ENCODE measurements around the gene POLRMT.
"Not testable (repeated sequence)": the region's sequence is repeated elsewhere in the genome, so short reads cannot be mapped to it uniquely, and the experiment has no call there.

POLRMT gene

DNA sequence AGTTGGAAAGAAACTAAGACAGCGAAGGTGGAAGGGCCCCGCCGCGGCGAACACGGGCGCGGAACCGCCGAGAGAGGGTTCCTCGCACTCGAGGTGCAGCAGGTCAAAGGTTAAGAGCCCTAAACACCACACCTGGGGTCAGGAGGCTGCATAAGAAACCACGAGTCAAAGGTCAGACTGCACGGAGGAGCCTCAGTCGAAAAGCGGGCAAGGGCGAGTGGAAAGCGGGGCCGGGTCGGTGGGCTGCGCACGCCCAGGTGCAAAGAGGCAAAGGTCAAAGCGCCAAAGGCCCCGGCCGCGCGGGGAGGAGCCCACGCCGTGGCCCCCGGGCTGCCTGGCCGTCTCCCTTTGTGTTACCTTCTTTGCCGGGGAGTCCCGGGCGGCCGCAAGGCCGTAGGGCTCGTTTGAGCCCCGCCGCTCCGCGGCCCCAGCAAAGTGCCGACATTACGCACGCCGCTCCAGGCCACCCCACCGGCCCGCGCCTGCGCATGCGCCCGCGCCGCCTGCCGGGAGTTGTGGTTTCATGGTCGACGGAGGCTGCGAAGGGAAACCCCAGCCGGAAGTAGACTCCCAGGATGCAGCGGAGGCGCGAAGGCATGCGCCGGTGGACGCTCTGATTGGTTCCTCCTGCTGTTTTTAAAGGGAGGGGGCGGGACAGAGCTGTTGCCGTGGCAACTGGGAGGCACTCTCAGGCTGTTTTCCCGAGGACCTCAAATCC lies at the start of gene POLRMT:
Gene POLRMT, minus strand, starts transcription at position 470 of the 718 bp plus-strand sequence. Its CDS starts 25 bp downstream, at position 445.
- peak; percentile 97 for DNase-seq

DNA sequence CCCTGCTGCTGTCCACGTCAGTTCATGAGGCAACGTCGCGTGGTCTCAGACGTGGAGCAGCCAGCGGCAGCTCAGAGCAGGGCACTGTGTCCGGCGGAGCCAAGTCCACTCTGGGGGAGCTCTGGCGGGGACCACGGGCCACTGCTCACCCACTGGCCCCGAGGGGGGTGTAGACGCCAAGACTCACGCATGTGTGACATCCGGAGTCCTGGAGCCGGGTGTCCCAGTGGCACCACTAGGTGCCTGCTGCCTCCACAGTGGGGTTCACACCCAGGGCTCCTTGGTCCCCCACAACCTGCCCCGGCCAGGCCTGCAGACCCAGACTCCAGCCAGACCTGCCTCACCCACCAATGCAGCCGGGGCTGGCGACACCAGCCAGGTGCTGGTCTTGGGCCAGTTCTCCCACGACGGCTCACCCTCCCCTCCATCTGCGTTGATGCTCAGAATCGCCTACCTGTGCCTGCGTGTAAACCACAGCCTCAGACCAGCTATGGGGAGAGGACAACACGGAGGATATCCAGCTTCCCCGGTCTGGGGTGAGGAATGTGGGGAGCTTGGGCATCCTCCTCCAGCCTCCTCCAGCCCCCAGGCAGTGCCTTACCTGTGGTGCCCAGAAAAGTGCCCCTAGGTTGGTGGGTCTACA lies 49.5 kb upstream of the POLRMT start:
- DNase-seq, result no peak

GRCh38 chr19:681029-682019 lies 48.0 kb upstream of the POLRMT start:
- DNase-seq, result no peak

- peak; percentile 95 for DNase-seq
Measured at GRCh38 chr19:680287-681028, 47.1 kb upstream of the POLRMT start.

GRCh38 chr19:679418-680286 lies 46.3 kb upstream of the POLRMT start:
- DNase-seq, result no peak

DNA sequence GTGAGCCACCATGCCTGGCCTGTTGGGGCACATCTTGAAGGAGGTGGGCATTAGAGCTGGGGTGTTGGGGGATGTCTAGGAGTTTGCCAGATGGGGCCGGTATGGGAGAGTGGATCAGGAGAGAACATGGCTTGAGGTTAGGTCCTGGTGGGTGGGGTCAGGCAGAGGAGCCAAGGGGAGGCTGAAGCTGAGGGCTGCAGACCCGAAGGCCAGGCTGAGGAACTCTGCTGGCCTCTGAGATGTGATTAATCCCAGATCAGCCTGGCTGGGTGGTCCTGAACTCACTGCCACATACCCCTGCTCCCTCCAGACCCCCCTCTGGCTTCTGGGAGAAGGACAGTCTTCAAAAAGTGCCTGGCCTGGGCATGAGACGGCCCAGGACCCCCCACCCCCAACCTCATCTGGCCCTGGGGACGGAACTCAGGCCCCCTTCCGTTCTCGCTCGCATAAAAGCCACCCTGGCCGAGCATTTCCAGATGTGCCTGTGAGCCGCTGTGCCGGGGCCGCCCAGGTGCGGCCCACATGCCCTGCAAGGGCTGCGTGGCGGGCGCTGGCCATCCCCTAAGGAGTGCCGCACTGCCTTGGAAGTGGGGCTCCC lies 45.6 kb upstream of the POLRMT start:
- DNase-seq, result no peak

DNA sequence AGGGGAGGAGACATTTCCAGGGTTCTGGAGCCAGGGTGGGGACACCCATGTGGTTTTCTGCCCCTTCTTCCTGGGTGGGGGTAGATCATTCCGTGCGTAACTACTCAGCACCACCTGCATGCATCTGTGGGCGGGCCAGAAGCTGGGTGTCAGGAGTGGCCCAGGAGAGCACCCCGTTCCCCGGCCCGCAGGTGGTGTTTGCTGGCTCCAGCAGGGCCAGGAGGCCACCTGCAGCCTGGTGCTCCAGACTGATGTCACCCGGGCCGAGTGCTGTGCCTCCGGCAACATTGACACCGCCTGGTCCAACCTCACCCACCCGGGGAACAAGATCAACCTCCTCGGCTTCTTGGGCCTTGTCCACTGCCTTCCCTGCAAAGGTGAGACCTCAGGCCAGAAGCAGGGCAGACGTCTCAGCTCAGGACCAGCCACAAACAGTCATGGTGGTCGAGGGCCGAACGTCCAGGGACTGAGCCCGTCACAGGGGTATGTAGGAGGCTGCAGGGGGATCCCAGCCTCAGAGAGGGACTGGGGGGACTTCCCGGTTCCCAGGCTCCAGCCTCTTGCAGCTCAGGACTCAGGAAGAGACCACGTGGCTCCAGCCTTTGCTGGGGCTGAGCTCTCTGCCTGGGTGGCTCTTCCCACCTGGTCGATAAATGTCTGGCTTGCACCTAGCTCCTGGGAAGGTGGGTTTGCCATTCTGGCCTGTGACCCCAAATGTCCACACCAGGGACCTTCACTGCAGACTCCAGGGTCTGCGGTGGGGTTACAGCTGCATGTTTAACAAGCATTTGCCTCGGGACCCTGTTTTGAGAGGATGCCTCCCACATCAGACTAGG lies 44.5 kb upstream of the POLRMT start:
- DNase-seq, result no peak

- no peak for DNase-seq
Measured at GRCh38 chr19:677201-677600, 43.9 kb upstream of the POLRMT start.

GRCh38 chr19:676339-677105 lies 43.2 kb upstream of the POLRMT start, which contains the start of gene FSTL3:
FSTL3 (plus strand) TSS chr19:676392; CDS start chr19:676424, 32 bp downstream.
- no peak for DNase-seq

- DNase-seq, result no peak
Measured at GRCh38 chr19:676007-676338, 42.6 kb upstream of the POLRMT start.

- no peak for DNase-seq
Measured at GRCh38 chr19:674282-675151, 41.2 kb upstream of the POLRMT start.

DNA sequence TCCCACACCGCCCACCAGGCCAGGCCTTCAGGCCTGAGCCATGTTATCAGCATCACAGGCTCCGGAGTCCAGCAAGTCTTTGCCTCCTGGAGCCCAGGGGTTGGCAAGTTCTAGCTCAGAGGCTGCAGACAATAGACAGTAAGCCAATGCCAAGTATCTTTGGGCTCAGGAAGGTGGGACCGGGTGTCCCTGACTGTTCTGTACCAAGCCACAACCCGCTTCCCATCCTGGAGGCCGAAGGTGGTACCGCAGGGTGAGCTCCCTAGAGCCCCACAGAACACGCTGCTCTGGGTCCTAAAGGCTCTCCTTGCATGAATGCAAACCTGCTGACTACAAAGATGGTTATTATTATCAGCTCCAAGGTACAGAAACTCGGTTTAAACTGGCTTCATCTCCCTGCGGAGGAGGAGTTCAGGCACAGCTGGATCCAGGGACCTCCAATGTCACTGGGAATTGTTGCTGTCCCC lies 37.3 kb upstream of the POLRMT start:
- no peak for DNase-seq

DNA sequence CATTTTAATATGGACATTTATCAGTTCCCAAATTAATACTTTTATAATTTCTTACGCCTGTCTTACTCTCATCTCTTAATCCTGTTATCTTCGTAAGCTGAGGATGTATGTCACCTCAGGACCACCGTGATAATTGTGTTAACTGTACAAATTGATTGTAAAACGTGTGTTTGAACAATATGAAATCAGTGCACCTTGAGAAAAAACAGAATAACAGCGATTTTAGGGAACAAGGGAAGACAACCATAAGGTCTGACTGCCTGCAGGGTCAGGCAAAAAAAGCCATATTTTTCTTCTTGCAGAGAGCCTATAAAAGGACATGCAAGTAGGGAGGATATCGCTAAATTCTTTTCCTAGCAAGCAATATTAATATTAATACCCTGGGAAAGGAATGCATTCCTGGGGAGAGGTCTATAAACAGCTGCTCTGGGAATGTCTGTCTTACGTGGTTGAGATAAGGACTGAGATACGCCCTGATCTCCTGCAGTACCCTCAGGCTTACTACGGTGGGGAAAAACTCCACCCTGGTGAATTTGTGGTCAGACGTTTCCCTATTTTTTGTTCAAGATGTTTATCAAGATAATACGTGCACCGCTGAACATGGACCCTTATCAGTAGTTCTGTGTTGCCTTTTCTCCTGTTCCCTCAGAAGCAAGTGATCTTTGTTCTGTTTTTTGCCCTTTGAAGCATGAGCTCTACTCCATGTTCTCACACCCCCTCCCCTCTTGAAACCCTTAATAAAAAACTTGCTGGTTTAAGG lies 35.5 kb upstream of the POLRMT start:
- not testable (repeated sequence) for DNase-seq

- not testable (repeated sequence) for DNase-seq
Measured at GRCh38 chr19:666985-667573, 33.7 kb upstream of the POLRMT start.

- peak; percentile 77 for DNase-seq
Measured at GRCh38 chr19:664913-665443, 31.6 kb upstream of the POLRMT start.

GRCh38 chr19:663682-664117 lies 30.4 kb upstream of the POLRMT start:
- no peak for DNase-seq
